Right lung (tissue), 5 donors: ENCODE results near the gene SLC12A3. TPM values are rescaled to one million over a fixed set of nuclear protein-coding genes. Genes with fewer than 3 reads are reported as not detected.

Experiments
- DNase-seq, 2 donors: peaks; one replicate each; pipeline ENCODE4 v3.0.0-alpha.2; 2013
- polyA plus RNA-seq, 5 donors: library from polyadenylated mRNA; unstranded; fragments of 120-200 nt; gene quantifications; one replicate each; pipeline versions ENCODE4 v1.2.1 to v1.2.3, GENCODE V29; 2013; ENCODE audit warnings: inconsistent platforms in 1 of 5, low replicate concordance in 1 of 5; ENCODE audit not compliant: insufficient read length in 5 of 5, insufficient read depth in 1 of 5

The SLC12A3 gene
- polyA plus RNA-seq, 5 donors, result 0.05 to 0.34 (median 0.08) TPM

DNA sequence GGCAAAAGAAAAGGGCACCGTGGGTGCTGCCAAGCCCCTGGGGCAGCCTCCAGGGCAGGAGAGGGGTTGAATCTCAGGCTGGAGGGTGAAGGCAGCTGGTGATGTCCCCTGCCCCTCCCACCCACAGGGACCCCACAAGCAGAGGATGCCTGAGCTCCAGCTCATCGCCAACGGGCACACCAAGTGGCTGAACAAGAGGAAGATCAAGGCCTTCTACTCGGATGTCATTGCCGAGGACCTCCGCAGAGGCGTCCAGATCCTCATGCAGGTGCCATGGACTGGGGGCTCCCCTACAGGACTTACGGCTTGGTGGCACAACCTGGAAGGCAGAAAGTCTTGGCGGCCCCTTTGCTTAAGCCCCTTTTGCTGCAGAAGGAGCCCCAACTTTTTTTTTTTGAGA, 21.8 kb downstream of the SLC12A3 start:
- no peak for DNase-seq

DNA sequence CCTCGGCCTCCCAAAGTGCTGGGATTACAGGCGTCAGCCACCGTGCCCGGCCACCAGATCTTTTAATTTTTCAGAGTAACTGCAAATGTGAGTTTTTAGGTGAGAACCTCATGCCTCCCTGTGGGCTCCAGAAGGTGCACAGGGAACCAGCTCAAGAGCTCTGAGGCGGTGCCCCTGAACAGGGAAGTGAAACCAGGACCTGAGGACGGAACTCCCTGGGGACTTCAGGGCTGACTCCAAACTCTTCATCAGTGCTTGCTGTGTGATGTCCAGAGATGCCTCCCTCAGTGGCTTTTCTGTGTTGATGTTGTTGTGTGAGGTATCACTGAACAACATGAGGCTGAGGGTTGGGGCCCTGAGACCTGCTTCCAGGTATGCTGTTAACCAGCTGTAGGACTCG, 23.8 kb downstream of the SLC12A3 start:
- no peak for DNase-seq

DNA sequence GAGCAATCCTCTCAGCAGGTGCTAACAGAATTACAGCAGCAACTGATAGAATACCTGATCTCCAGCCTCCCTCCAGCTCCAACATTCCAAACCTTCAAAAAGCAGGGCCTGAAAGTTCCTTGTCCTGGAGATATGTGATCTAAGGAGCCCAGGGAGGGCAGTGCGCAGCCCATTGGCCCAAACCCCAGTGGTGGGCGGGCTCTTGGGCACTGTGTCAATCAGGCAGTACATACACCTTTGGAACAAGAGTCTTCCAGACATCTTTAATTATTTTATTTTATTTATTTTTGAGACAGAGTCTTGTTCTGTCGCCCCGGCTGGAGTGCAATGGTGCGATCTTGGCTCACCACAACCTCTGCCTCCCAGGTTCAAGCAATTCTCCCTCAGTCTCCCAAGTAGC, 24.2 kb downstream of the SLC12A3 start:
- DNase-seq, result no peak

DNA sequence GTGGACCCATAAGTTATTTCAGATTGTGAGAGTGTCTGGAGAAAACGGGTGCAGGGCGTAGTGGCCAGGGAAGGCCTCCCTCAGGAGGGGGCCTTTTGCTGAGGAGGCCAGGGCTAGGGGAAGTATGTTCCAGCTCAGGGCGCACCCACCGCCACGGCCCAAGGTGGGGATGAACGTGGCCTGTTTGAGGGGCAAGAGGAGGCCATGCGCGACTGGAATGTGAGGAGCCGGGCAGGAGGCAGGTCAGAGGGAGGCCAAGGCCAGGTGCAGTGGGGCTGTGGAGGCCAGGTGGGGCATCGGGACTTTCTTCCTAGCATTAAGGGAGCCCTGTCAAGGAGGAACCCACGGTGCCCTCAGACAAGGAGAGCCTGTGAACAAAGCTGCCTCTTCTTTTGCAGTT, 26.7 kb downstream of the SLC12A3 start:
- no peak for DNase-seq

DNA sequence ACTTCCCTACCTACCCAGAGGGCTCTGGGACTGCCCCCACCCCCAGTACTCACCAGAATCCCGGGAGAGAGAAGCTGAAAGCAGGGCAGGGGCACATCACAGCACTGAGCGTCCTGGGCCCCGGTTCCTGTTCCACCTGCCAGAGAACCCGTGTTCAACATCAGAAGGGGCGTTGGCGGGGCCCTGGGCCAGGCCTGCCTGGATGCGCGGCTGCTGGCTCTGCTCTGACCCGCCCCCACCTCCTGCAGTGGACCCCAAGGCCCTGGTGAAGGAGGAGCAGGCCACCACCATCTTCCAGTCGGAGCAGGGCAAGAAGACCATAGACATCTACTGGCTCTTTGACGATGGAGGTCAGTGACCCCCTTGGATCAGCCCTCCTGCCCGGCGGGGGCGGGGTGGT, 27.7 kb downstream of the SLC12A3 start:
- no peak for DNase-seq

DNA sequence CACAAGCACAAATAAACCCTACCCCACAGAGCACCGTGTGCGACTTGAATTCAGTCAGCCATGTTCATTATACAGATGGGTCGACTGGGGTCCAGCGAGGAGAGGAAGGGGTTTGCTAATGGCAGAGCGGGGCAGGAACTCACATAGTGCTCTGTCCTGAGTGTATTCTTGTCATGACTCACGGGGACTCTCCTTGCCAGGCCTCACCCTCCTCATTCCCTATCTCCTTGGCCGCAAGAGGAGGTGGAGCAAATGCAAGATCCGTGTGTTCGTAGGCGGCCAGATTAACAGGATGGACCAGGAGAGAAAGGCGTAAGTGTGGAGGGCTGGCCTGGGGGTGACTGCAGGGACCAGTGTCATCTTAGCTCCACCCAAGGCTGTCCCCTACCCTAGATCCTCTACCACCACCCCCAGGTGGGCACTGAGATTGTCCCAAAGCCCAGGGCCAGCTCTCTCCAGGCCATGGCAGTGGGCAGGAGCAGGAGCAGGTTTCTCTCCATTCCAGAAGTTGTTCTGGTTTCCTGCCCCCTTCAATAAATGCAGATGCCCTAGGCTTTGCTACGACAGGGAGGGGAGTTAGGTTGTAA, 29.4 kb downstream of the SLC12A3 start:
- no peak for DNase-seq

DNA sequence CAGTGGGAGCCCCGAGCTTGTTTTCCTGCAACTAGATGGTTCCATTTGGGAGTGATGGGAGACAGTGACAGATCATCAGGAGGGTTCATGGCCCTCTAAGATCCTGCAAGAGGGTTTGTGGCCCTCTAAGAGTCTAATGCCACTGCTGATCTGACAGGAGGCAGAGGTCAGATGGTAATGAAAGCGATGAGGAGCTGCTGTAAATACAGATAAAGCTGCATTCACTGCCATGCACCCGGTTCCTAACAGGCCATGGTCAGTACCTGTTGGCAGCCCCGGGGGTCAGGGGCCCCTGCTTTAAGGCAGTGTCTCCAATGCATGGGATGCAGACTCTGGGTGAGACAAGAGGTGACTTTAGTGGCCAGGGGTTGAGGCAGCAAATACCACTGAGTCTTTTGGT, 30.8 kb downstream of the SLC12A3 start:
- no peak for DNase-seq

DNA sequence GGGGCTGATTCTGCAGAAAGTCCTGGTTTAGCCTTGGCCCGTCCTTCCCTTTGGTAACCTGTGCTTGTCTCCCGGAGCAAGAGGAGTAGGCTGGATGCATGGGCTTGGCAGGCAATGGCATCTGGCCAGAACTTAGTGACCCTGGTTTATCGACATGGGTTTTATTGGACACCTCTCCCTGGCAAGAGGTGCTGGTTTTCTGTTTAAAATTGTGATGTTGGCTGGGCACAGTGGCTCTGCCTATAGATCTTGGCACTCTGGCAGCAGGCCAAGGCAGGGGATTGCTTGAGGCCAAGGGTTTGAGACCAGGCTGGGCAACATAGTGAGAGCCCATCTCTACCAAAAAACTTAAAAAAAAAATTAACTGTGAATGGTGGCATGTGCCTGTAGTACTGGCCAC, 31.2 kb downstream of the SLC12A3 start:
- no peak for DNase-seq

DNA sequence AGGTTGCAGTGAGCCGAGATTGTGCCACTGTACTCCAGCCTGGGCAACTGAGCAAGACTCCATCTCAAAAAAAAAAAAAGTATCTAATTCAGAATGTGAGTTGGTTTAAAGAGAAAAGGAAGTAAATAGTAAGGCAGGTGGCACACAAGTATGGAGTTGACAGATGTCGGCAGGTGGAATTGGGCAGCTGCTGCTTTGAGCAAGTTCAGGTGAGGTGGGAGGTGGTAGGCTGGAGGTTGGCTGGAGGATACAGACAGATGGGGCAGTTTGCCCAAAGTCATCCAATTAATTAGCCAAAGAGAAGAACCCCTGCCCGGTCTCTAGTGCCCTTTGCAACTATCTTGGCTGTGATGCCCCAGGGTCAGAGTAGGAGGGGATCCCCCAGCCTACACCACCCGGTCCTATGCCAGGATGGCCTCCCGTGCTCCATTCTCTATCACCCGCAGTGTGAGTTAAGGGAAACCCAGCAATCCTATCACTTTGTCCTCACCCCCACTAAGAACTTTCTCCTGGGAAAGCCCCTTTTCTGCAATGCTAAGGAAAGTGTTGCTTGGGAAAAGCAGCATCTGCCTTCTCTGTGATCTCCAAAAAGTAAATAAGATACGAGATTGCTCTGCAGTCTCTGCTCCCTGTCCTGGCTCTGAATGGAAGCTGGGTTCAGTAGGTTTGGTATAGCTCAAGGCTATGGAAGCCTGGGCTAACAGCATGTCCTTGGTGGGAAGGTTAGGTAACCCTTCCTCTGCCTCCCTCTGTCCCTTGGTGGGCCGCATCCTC, 32.2 kb downstream of the SLC12A3 start:
- no peak for DNase-seq

DNA sequence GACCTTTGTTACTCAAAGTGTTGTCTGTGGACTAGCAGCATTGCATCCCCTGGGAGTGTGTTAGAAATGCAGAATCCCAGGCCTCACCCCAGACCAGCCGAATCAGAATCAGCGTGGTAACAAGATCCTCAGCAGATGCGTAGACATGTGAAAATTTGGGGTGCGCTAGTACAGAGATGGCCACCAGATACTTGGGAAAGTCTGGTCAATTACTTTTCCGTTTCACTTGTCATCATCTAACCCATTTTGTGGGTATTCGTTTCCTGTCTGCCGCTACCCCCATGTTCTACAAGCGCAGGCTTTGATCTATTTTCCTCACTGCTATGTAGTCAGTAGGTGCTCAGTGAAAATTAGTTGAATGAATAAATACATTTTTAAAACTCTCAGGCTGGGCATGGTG, 33.8 kb downstream of the SLC12A3 start:
- no peak for DNase-seq

DNA sequence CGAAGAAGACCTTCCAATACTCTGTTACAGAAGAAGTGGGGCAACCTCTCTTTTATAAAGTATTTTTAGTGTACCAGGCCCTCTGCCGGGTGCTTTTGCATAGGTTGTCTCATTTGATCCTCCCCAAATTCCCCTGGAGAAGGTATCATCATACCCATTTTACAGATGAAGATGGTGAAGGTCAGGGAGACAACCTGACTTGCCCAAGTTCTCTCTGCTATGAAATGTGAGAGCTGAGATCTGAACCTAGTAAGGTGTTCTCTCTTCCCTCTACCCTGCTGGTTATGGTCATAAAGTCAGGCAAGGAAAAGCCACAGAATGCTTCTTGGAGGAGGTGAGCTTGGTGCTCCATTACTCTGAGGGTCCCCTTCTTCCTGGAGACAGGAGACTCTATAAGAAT, 38.9 kb downstream of the SLC12A3 start:
- no peak for DNase-seq

DNA sequence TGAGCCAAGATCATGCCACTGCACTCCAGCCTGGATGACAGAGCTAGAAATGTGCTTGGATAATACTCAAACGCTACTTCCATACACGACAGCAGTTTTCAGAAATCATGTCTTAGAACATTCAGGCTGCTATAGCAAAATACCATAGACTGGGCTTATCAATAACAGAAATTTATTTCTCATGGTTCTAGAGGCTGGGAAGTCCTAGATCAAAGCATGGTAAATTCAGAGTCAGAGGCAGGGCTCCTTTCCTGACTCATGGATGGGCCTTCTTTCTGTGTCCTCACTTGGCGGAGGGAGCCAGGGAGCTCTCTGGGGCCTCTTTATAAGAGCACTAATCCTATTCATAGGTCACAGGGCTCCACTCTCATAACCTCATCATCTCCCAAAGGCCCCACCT, 42.4 kb downstream of the SLC12A3 start:
- DNase-seq, result no peak

DNA sequence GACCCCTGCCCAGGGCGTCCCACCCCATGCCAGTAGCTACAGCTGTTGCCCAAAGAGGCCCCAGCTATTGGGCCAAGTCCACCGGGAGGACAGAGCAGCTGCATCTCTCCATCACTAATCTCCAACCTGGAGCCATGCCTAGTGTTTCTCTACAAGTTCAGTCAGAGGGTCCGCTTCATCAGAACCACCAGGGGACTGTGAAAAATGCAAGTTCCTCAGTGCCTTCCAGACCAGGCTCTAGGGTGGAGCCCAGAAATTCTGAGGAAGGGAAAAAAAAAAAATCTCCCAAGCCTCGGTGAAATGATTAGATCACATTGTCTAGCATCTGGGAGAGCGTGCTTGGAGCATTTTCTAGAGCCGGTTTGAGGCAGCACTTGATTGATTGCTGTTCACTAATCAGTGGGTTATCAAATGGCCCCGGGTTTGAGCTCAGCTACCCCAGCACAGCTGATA, 44.5 kb downstream of the SLC12A3 start:
- DNase-seq, result no peak

DNA sequence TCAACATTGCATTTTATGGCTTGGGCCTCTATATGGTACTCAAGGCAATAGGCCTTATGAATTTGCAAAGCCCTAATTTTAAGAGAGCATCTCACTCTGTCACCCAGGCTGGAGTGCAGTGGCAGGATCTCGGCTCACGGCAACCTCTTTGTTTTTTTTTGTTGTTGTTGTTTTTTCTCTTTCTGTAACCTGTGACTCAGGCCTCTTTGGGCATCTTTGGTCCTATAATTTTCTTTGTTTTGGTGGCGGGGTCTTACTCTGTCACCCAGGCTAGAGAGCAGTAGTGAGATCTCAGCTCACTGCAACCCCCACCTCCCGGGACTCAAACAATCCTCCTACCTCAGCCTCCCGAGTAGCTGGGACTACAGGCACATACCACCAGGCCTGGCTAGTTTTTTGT, 45.1 kb downstream of the SLC12A3 start:
- no peak for DNase-seq

DNA sequence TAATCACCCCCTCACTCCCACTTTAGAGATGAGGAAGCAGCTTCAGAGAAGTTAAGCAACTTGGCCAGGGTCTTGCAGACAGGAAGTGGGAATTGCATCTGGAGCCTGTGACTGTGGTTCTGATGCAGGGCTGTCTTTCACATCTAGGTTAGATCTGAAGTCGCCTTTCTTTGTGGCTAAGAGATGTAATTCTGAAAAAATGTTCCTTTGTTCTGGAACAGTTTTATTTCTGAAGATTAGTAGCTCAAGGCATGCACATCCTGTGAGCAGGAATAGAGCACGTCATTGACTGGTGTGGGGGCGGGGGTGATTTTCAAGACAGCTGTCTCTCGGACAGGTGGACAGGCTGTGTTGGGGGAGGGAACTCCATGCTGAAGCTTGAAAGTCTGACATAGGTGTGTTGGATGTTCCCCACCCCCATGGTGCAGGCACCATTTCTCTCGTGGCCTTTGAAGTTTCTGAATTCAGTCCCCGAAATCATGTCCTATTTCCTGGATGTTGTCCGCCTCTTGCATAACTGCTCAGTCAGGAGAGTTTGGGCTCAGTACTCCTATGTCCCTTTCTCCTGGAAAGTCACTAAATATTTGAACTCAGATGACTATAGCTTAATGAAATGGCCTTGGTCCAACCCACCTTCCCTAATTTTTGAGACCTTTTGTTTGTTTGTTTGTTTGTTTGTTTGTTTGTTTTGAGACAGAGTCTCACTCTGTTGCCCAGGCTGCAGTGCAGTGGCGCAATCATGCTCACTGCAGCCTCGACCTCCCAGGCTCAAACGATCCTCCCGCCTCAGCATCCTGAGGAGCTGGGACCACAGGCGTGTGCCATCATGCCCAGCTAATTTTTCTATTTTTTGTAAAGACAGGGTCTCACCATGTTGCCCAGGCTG, 45.9 kb downstream of the SLC12A3 start:
- DNase-seq, result no peak

DNA sequence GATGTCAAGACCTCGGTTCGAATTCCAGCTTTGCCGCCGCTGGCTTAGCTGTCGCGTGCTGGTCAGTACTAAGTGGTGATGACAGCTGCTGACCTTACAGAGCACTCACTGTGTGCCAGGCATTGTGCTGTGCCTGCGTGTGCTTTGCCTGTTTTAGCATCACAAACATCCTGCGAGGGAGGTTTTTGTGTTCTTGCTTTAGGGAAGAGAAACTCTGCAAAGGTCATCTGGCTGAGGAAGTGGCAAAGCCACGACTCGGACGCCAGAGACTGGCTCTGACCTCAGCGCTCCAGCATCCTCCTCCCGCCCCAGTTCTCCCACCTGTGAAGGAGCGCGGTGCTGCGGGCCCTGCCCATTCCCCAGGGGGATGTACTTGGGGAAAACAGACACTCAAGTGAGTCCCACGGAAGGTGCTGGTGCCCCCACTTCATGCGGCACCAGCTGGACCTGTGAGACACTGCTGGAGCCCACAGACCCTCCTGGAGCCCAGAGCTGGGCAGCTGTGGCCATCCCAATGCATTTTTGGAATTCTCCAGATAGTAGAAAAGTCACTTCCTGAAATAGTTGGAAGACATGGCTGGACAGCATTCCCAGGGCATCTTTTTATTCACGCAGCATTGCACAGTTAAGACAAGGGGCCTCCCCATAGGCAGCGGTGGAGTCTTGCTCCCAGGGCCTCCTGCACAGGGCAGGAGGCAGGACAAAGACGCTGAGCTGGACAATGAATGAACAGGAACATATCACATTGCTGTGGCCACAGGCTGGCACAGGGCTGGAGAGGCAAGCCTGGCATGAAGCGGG, 47.0 kb downstream of the SLC12A3 start:
- DNase-seq, result no peak

DNA sequence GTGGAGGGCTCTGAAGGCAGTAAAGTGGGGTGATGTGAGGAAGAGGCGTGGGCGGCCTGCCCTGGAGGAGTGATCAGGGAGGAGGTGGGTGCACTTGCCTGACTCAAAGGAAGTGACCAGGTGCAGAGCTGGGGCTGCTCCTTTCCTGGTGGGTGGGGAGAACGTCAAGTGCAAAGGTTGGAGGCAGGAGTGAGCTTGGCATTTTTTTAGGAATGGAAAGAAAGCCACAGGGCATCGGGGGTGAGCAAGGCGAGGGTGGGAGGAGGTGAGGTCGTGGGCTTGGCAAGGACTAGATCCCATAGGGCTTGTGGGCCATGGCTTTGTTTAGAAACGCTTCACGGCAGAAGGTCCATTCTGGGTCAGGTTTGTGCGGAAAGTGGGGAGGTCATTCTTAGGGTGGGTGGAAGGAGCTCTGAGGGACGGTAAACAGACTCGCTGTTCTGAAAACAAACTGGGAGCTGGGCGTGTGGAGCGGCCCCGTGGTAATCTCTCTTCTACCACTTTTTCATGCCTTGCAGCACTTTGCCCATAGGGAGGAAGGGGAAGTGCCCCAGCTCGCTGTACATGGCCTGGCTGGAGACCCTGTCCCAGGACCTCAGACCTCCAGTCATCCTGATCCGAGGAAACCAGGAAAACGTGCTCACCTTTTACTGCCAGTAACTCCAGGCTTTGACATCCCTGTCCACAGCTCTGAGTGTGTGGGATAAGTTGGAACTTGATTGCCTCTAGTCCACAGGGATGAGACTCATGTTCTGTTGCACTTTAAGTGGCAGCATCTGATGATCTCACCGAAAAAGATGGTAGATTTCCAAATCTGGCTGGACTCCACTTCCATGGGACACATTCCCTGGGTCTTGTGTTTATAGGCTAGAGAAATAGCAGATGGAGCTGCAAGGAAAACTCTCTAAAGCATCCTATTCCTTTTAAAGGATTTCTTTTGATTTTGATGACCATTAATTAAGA, 48.0 kb downstream of the SLC12A3 start:
- no peak for DNase-seq

DNA sequence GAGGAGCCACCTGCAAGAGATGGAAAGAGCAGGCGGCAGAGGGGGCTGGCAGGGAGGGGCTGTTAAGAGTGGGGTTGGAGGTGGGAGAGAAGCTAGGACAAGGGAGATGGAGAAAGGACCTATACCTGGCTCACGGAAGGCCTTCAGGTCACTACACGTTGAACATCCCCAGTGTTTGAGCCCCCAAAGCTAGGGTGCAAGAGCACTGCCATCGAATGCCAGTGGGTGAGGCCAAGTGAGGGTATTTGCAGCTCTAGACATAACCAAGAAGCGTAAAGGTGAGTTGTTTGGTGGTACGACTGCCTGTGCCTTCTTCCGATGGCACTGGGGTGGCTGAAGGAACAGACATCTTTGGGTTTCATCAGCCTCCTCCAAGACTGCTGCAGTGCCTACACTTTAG, 49.9 kb downstream of the SLC12A3 start:
- no peak for DNase-seq

DNA sequence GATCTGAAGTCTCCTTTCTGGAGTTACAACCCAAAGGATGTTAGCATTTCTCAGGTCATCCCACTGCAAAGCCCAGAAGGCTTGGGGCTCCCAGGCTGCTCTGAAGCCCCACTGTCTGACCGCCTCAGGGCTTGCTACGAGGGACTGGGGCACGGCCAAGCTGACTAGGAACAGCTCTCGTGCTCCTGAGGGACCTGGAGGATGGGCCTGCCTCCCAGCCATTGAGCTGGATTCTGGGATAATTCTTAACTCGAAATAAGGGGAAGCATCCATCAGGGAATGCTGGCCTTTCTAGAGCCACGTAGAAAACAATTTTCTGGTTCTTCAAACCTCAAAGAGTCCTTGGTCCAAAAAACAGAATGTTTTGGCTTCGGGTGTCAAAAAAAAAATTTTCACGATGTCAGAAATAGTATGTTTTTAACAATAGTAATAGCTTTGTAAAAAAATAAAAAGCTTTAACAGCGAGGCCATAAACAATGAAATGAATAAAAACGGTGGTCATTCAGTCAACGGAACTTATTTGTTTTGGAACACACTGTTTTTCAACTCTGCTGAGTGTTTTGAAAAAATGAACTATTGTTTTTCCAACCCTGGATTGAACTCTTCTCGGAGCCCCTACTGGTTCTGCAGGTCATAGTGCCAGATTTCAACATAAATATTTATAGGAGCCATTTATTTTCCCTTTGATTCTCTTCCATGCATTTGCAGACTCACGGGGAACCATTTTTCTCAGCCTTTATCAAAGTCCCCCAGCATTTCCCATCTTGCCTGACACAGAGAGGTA, 50.5 kb downstream of the SLC12A3 start:
- DNase-seq, result no peak
